Gastrocnemius medialis (tissue), 4 donors: ENCODE results near the gene TTC39C. TPM values are rescaled to one million over a fixed set of nuclear protein-coding genes. Genes with fewer than 3 reads are reported as not detected.

Experiments
- ATAC-seq, 2 donors: fragments of 150-250 bp; one replicate each; pipeline ENCODE4 v1.9.1; 2016
- DNase-seq, 2 donors: peaks; one replicate each; pipeline ENCODE4 v3.0.0-alpha.2; 2019
- H3K27ac ChIP-seq, 4 donors: fragments of 200-600 bp; sonication (generic); 1 replicate in 1 of 4; 2 replicates in 3 of 4; pipeline ENCODE4 v1.5.1; 2016 to 2018; ENCODE audit warnings: mild to moderate bottlenecking in 2 of 4, moderate library complexity in 1 of 4
- H3K27me3 ChIP-seq, 3 donors: fragments of 200-600 bp; sonication (generic) in 2 of 3; 1 replicate in 1 of 3; 2 replicates in 2 of 3; pipeline versions ENCODE4 v1.5.1 to v1.6.0; 2016 to 2019; ENCODE audit warnings: mild to moderate bottlenecking in 1 of 3, moderate library complexity in 1 of 3
- H3K36me3 ChIP-seq, 2 donors: fragments of 200-600 bp; sonication (generic) in 1 of 2; one replicate each; pipeline ENCODE4 v1.5.1; 2017 to 2018
- H3K4me1 ChIP-seq, 2 donors: fragments of 200-600 bp; sonication (generic) in 1 of 2; one replicate each; pipeline ENCODE4 v1.5.1; 2016 to 2017; ENCODE audit warnings: mild to moderate bottlenecking in 2 of 2
- H3K4me3 ChIP-seq, 4 donors: fragments of 200-600 bp; sonication (generic) in 3 of 4; 1 replicate in 1 of 4; 2 replicates in 3 of 4; pipeline ENCODE4 v1.5.1; 2016 to 2019; ENCODE audit warnings: mild to moderate bottlenecking in 2 of 4
- H3K9me3 ChIP-seq, 3 donors: fragments of 200-600 bp; sonication (generic) in 2 of 3; 1 replicate in 1 of 3; 2 replicates in 2 of 3; pipeline ENCODE4 v1.5.1; 2016 to 2019
- POLR2A ChIP-seq, 2 donors: fragments of 450-650 bp; IDR thresholded peaks; one replicate each; pipeline ENCODE4 v1.6.1; 2017; ENCODE audit warnings: antibody characterized with exemption in 2 of 2, mild to moderate bottlenecking in 2 of 2, moderate library complexity in 2 of 2
- in situ Hi-C, 4 donors: fragments of 200-750 bp; cut with MboI; loops; one replicate each; pipeline versions ENCODE4 v1.15.0 to v1.8.0; 2017; ENCODE audit warnings: low sequenced_read_pairs in 4 of 4
- intact Hi-C: fragments of 100-400 bp; cut with DNase I; formaldehyde crosslinking; loops from one replicate; pipeline ENCODE4 v1.15.1; 2023; ENCODE audit warnings: low total_unique reads
- total RNA-seq, 4 donors: library from RNA; depleted of rRNA; stranded (reverse); fragments of >200 nt; gene quantifications; one replicate each; pipeline versions ENCODE4 v1.1.0 to v1.2.3, GENCODE V29; 2016
- TF ChIP-seq, protein P1 (sequence below), 5 experiments: fragments of 450-650 bp in 3 of 5; fragments of 200-600 bp in 2 of 5; sonication (generic) in 2 of 5; IDR thresholded peaks in 4 of 5; conservative IDR thresholded peaks in 1 of 5; 1 replicate in 4 of 5; 2 replicates in 1 of 5; pipeline ENCODE4 v1.5.1; 2016 to 2019; ENCODE audit warnings: antibody characterized with exemption in 5 of 5, mild to moderate bottlenecking in 3 of 5, moderate library complexity in 3 of 5

Gene TTC39C
- total RNA-seq, 4 donors from 2014 or later, result 0.71 to 1.8 (median 1.5) TPM

DNA sequence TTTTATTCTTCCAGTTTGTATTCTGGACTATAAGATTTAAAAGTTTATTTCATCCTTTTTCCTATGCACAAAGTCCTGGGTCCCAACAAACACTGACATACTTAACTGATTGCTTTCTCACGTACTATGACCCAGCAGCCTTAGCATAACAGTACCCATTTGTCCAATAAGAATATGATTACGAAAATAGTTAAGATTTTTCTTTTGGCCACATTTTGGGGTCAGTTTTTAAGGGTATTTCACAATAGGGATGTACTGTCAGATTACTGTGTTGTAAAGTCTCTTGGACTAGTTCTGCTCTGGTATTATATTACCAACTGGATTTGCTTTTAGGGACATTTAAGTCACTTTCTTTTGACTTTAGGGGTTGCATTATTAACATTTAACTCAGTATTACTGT, 46.1 kb downstream of the TTC39C start:
- in situ Hi-C loops (no loop called here), intact Hi-C loops (no loop called here)
- Histone ChIP-seq H3K4me3 (no peak overlapping the region), H3K27me3 (no peaks in the 10 kb centered on the region), H3K9me3 (no peaks in the 10 kb centered on the region), H3K27ac (no peak overlapping the region), H3K36me3 (no peaks in the 10 kb centered on the region), H3K4me1 (no peaks in the 10 kb centered on the region)
- peak in 1 of 2 donors; percentile 50 for ATAC-seq
- TF ChIP-seq POLR2A (IDR thresholded peaks at IDR 0.05), result no peak
- TF ChIP-seq, protein P1, sequence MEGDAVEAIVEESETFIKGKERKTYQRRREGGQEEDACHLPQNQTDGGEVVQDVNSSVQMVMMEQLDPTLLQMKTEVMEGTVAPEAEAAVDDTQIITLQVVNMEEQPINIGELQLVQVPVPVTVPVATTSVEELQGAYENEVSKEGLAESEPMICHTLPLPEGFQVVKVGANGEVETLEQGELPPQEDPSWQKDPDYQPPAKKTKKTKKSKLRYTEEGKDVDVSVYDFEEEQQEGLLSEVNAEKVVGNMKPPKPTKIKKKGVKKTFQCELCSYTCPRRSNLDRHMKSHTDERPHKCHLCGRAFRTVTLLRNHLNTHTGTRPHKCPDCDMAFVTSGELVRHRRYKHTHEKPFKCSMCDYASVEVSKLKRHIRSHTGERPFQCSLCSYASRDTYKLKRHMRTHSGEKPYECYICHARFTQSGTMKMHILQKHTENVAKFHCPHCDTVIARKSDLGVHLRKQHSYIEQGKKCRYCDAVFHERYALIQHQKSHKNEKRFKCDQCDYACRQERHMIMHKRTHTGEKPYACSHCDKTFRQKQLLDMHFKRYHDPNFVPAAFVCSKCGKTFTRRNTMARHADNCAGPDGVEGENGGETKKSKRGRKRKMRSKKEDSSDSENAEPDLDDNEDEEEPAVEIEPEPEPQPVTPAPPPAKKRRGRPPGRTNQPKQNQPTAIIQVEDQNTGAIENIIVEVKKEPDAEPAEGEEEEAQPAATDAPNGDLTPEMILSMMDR (IDR thresholded peaks at IDR 0.05 in 4 of 5, conservative IDR thresholded peaks at IDR 0.05 in 1 of 5), result no peak
- DNase-seq, result no peak

DNA sequence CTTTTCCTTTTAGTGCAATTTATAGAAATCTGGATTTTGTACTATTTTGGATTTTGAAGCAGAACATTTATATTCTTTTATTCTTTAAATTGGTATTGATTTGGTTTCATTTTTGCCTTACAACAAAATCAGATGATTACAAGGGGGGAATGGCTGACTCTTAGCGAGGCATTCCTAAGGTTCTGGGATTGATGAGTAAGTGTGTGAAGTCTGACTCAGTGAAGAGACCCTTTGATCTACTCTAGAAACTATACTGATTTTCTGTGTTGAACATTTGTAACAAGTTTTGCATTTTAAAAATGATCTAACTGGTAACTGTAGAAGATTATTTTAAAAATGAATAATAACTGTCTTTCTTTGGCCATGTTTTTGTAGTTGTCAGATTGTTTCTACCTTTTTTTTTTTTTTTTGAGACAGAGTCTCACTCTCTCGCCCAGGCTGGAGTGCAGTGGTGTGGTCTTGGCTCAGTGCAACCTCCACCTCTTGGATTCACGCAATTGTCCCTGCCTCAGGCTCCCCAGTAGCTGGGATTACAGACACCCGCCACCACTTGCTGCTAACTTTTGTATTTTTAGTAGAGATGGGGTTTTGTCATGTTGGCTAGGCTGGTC, 48.7 kb downstream of the TTC39C start:
- TF ChIP-seq POLR2A (IDR thresholded peaks at IDR 0.05), result no peak
- TF ChIP-seq, protein P1 (IDR thresholded peaks at IDR 0.05 in 4 of 5, conservative IDR thresholded peaks at IDR 0.05 in 1 of 5), result no peak
- DNase-seq, result no peak
- Histone ChIP-seq H3K36me3 (no peaks in the 10 kb centered on the region), H3K4me1 (no peaks in the 10 kb centered on the region), H3K9me3 (no peaks in the 10 kb centered on the region), H3K27me3 (no peaks in the 10 kb centered on the region), H3K27ac (no peak overlapping the region), H3K4me3 (no peak overlapping the region)
- no peak for ATAC-seq
- in situ Hi-C loops (no loop called here), intact Hi-C loops (no loop called here)

DNA sequence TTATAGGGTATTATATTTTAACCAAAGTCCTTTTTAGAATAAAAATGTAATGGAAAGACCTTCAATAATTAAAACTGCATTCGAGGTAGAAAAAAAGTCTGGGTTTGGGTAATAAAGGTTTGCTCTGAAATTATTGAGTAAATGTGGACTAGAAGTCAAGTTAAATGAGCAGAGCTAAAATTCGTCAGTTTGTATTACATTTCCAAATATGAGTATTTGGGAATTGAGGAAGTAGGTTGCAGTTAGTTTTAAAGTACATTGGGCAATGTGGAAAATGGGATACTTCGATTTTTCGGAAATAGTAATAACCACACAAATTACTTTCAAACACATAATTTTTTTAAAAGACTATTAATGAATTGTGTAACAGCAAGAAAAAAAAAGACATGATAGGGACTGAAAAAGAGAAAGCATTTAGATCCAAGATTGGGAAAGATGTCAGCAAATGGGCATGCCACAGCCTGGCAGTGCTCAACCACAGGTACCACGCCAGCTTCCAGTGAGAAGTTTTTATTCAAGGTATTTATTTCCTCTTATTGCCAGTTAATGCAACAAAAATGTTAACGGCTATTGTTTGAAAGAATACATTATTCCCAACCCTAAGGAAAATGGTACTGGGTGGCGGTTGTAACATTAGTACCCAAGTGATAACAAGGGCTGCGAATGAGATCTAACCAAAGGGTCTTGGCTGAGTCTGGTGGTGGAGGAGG, 50.0 kb downstream of the TTC39C start:
- no peaks in the 10 kb centered on the region for H3K27me3 ChIP-seq
- no peak overlapping the region for H3K4me3 ChIP-seq
- in situ Hi-C loops (no loop called here), intact Hi-C loops (no loop called here)
- ATAC-seq, result no peak
- H3K4me1 ChIP-seq, result peaks cover 0 to 5% of the 10 kb centered on the region in 2 donors
- no peak for DNase-seq
- H3K27ac ChIP-seq, result no peak overlapping the region
- no peaks in the 10 kb centered on the region for H3K36me3 ChIP-seq
- TF ChIP-seq, protein P1 (IDR thresholded peaks at IDR 0.05 in 4 of 5, conservative IDR thresholded peaks at IDR 0.05 in 1 of 5), result no peak
- no peak for TF ChIP-seq POLR2A (IDR thresholded peaks at IDR 0.05)
- H3K9me3 ChIP-seq, result no peaks in the 10 kb centered on the region

DNA sequence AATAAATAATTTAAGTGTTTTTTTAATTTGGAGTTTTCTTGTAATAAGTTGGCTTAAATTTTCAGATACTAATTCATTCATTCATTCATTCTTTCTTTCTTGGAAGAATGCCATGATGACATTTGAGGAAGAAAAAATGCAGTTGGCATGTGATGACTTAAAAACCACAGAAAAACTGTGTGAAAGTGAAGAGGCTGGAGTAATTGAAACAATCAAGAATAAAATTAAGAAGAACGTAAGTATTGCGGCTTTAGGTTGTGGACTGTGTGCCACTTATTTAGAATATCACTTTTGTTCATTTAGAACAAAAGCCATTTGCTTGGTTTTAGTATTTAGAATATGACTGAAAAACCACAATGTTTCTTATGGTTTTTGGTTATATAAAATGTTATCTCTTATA, 51.4 kb downstream of the TTC39C start:
- H3K36me3 ChIP-seq, result no peaks in the 10 kb centered on the region
- intact Hi-C loops (no loop called here), in situ Hi-C loops (no loop called here)
- DNase-seq, result no peak
- TF ChIP-seq, protein P1 (IDR thresholded peaks at IDR 0.05 in 4 of 5, conservative IDR thresholded peaks at IDR 0.05 in 1 of 5), result no peak
- no peak for TF ChIP-seq POLR2A (IDR thresholded peaks at IDR 0.05)
- no peaks in the 10 kb centered on the region for H3K9me3 ChIP-seq
- no peak overlapping the region for H3K27ac ChIP-seq
- ATAC-seq, result no peak
- H3K27me3 ChIP-seq, result no peaks in the 10 kb centered on the region
- H3K4me3 ChIP-seq, result no peak overlapping the region
- H3K4me1 ChIP-seq, result peaks cover 0 to 5% of the 10 kb centered on the region in 2 donors
